ENCODE data around the gene C12orf43. TPM values are rescaled to one million over a fixed set of nuclear protein-coding genes. Genes with fewer than 3 reads are reported as not detected.

The C12orf43 gene
- total and polyA plus RNA-seq, 2 of the 4 experiments (the other 2 are of a cell fraction): 12.5 to 13.5 TPM

GRCh38 chr12:120988234-120988633, 28.1 kb downstream of the C12orf43 start:
- Histone ChIP-seq H2BK15ac (ENCODE audit: low read depth, low read length) (no peak overlapping the region), H2BK120ac (ENCODE audit: low read depth, low read length) (no peak overlapping the region), H3K9me3 (ENCODE audit: control insufficient read depth, insufficient read depth, low read length) (no peaks in the 10 kb centered on the region; the same call in 1 of the 2 replicates), H2AK5ac (ENCODE audit: low read depth, low read length) (no peak overlapping the region), H2AK9ac (replicated peaks; ENCODE audit: low read depth, low read length, poor library complexity) (no peak overlapping the region), H3K23ac (ENCODE audit: low read depth, low read length) (no peak overlapping the region), H3K14ac (replicated peaks; ENCODE audit: low read depth, low read length) (no peak overlapping the region), H3K4ac (ENCODE audit: low read depth, low read length) (no peak overlapping the region), H3K4me2 (ENCODE audit: low read depth, low read length) (no peak overlapping the region), H3K4me1 (ENCODE audit: control insufficient read depth, insufficient read depth, low read length) (no peaks in the 10 kb centered on the region), H2BK20ac (ENCODE audit: low read depth, low read length) (no peak overlapping the region), H4K5ac (ENCODE audit: low read depth, low read length) (no peak overlapping the region), H3K27me3 (ENCODE audit: control insufficient read depth, insufficient read depth, low read length) (peaks cover 15% of the 10 kb centered on the region), H3K56ac (ENCODE audit: extremely low read depth, insufficient read depth, low read length) (no peak overlapping the region), H4K20me1 (ENCODE audit: insufficient read depth, low read length) (no peaks in the 10 kb centered on the region), H3K79me1 (ENCODE audit: low read depth in 1 of 2, low read length in 2 of 2) (no peaks in the 10 kb centered on the region), H3K18ac (ENCODE audit: low read depth, low read length) (no peak overlapping the region), H3K9me1 (ENCODE audit: insufficient read depth, low read length) (no peaks in the 10 kb centered on the region), H3K4me3 (ENCODE audit: insufficient read depth, low read depth, low read length) (no peak overlapping the region), H2BK5ac (ENCODE audit: low read depth, low read length, poor library complexity, severe bottlenecking) (no peak overlapping the region), H4K8ac (ENCODE audit: low read depth in 2 of 2, low read length in 2 of 2) (no peak overlapping the region), H3K27ac (ENCODE audit: insufficient read depth, low read length) (no peak overlapping the region), H3K36me3 (ENCODE audit: control insufficient read depth, insufficient read depth, low read length) (no peaks in the 10 kb centered on the region), H4K91ac (ENCODE audit: insufficient read depth, low read depth, low read length) (no peak overlapping the region), H3K9ac (ENCODE audit: low read depth, low read length) (no peak overlapping the region), H2AFZ (replicated peaks; ENCODE audit: low read length, poor library complexity) (no peak overlapping the region)
- TF ChIP-seq SMC3 (IDR thresholded peaks at IDR 0.05; ENCODE audit: low read depth, low read length) (no peak), POLR2A (IDR thresholded peaks at IDR 0.05; ENCODE audit: low read depth, low read length) (no peak), FOS (IDR thresholded peaks at IDR 0.05; ENCODE audit: low read depth, low read length) (no peak), MXI1 (IDR thresholded peaks at IDR 0.05; ENCODE audit: borderline replicate concordance, low read depth, low read length) (no peak), RCOR1 (IDR thresholded peaks at IDR 0.05; ENCODE audit: insufficient replicate concordance, low read length) (no peak), NFE2L2 (IDR thresholded peaks at IDR 0.05; ENCODE audit: low read depth, low read length) (no peak), CTCF (conservative IDR thresholded peaks at IDR 0.05; ENCODE audit: low read depth, low read length) (no peak), RAD21 (IDR thresholded peaks at IDR 0.05; ENCODE audit: low read length) (no peak), MAZ (IDR thresholded peaks at IDR 0.05; ENCODE audit: borderline replicate concordance, low read depth, low read length) (no peak), RFX5 (IDR thresholded peaks at IDR 0.05; ENCODE audit: low read depth, low read length) (no peak)
- TF ChIP-seq, protein P1, sequence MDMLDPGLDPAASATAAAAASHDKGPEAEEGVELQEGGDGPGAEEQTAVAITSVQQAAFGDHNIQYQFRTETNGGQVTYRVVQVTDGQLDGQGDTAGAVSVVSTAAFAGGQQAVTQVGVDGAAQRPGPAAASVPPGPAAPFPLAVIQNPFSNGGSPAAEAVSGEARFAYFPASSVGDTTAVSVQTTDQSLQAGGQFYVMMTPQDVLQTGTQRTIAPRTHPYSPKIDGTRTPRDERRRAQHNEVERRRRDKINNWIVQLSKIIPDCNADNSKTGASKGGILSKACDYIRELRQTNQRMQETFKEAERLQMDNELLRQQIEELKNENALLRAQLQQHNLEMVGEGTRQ (IDR thresholded peaks at IDR 0.05; ENCODE audit: low read depth, low read length): no peak
- CTCF ChIA-PET: no interaction called here
- dilution Hi-C loops (cut with HindIII; ENCODE audit: low sequenced_read_pairs, unreplicated experiment): no loop called here
- no peak for ATAC-seq (ENCODE audit: low read depth)
- intact Hi-C loops (cut with micrococcal nuclease): no loop called here
- POLR2A ChIA-PET (ENCODE audit: unreplicated experiment): no interaction called here
- in situ Hi-C loops (cut with MboI; ENCODE audit: low sequenced_read_pairs): no loop called here
- WGBS, 2 experiments (ENCODE audit: extremely low coverage in 2 of 2, insufficient read length in 1 of 2): 57% methylated on average over 1 of the region's 4 CpGs; no CpG with 5 or more reads in 1 of the 2 experiments
- DNase-seq: no peak
- BruUV-seq (replicated peaks): no TSS peak
